DOHH2 (cell line): Measurements from ENCODE around the gene THSD8.

Source experiments
- EZH2phosphoT487 ChIP-seq: fragments of 200-600 bp; sonication (generic); IDR thresholded peaks from 2 replicates; pipeline ENCODE4 v1.6.1; 2017; ENCODE audit warnings: borderline replicate concordance, mild to moderate bottlenecking, antibody characterized with exemption, low read length, moderate library complexity, mixed read lengths
- TF ChIP-seq, protein P1 (sequence below): fragments of 200-600 bp; sonication (generic); IDR thresholded peaks from one replicate; pipeline ENCODE4 v1.5.1; 2014; ENCODE audit warnings: antibody characterized with exemption, mild to moderate bottlenecking, low read depth, low read length; ENCODE audit not compliant: poor library complexity, severe bottlenecking

DNA sequence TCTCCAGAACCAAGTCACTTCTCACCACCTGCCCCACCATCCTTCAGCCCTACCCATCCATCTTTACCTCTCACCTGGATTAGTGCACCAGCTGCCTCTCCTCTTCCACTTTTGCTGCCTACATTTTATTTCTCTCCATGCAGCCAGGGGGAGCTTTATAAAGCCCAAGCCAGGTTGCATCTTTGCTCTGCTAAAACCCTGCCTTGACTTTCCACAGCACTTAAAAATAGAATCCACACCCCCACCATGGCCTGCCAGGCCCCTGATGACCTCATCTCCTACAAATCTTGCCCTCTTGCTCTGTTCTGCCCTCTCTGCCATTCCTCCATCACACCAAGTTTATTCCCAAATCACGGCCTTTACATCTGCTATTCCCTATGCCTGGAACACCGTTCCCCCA lies 28.3 kb upstream of the THSD8 start:
- no peak for TF ChIP-seq EZH2phosphoT487
- TF ChIP-seq, protein P1, sequence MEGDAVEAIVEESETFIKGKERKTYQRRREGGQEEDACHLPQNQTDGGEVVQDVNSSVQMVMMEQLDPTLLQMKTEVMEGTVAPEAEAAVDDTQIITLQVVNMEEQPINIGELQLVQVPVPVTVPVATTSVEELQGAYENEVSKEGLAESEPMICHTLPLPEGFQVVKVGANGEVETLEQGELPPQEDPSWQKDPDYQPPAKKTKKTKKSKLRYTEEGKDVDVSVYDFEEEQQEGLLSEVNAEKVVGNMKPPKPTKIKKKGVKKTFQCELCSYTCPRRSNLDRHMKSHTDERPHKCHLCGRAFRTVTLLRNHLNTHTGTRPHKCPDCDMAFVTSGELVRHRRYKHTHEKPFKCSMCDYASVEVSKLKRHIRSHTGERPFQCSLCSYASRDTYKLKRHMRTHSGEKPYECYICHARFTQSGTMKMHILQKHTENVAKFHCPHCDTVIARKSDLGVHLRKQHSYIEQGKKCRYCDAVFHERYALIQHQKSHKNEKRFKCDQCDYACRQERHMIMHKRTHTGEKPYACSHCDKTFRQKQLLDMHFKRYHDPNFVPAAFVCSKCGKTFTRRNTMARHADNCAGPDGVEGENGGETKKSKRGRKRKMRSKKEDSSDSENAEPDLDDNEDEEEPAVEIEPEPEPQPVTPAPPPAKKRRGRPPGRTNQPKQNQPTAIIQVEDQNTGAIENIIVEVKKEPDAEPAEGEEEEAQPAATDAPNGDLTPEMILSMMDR = peak; percentile 34
